OCI-LY3 (cell line): ENCODE data around the gene PDE8A.
"Not testable (repeated sequence)": the region's sequence is repeated elsewhere in the genome, so short reads cannot be mapped to it uniquely, and the experiment has no call there.

Experiments used
- H2AFZ ChIP-seq: fragments of 200-600, 300-600 bp; shearing (Covaris generic); 2 replicates; pipeline ENCODE4 v1.6.0; 2014; ENCODE audit warnings: antibody characterized with exemption, low read depth, low read length
- H3K27ac ChIP-seq: fragments of 200-600, 300-600 bp; sonication (generic); 2 replicates; pipeline ENCODE4 v1.5.1; 2014; ENCODE audit warnings: mild to moderate bottlenecking, low read length, moderate library complexity, mixed read lengths
- H3K27me3 ChIP-seq: fragments of 200-600, 300-600 bp; sonication (generic); 2 replicates; pipeline ENCODE4 v1.6.1; 2014; ENCODE audit warnings: low read depth, low read length, mixed read lengths
- H3K36me3 ChIP-seq: fragments of 200-600, 300-600 bp; sonication (generic); replicated peaks from 2 replicates; pipeline ENCODE3; 2014; ENCODE audit warnings: low read depth, low read length, mixed read lengths
- H3K4me1 ChIP-seq: fragments of 300-600, 200-600 bp; sonication (generic); 2 replicates; pipeline ENCODE4 v1.6.1; 2014; ENCODE audit warnings: low read length, mixed read lengths
- H3K4me2 ChIP-seq: fragments of 200-600, 300-600 bp; sonication (generic); 2 replicates; pipeline ENCODE4 v1.6.1; 2014; ENCODE audit warnings: low read length, mixed read lengths
- H3K4me3 ChIP-seq: fragments of 300-600, 200-600 bp; sonication (generic); 2 replicates; pipeline ENCODE4 v1.5.1; 2014; ENCODE audit warnings: antibody characterized with exemption, mild to moderate bottlenecking, low read length, moderate library complexity
- H3K79me2 ChIP-seq: fragments of 300-600, 200-600 bp; shearing (Covaris generic); 2 replicates; pipeline ENCODE4 v1.6.1; 2014; ENCODE audit warnings: mild to moderate bottlenecking, low read length, mixed read lengths
- H3K9ac ChIP-seq: fragments of 300-600, 200-600 bp; shearing (Covaris generic); 2 replicates; pipeline ENCODE4 v1.6.0; 2014; ENCODE audit warnings: mild to moderate bottlenecking, low read length, moderate library complexity
- H3K9me3 ChIP-seq: fragments of 200-600, 300-600 bp; shearing (Covaris generic); 2 replicates; pipeline ENCODE4 v1.6.1; 2014; ENCODE audit warnings: low read length, mixed read lengths; ENCODE audit not compliant: insufficient read depth
- H4K20me1 ChIP-seq: fragments of 200-600, 300-600 bp; sonication (generic); 2 replicates; pipeline ENCODE4 v1.6.1; 2016; ENCODE audit warnings: low read length, mixed read lengths; ENCODE audit not compliant: insufficient read depth
- EZH2phosphoT487 ChIP-seq: fragments of 200-600 bp; shearing (Covaris generic); IDR thresholded peaks from 2 replicates; pipeline ENCODE4 v1.6.1; 2018; ENCODE audit warnings: antibody characterized with exemption, mixed run types, low read depth
- TF ChIP-seq, protein P1 (sequence below): fragments of 200-600, 300-600 bp; sonication (generic); IDR thresholded peaks from 2 replicates; pipeline ENCODE4 v1.5.1; 2014; ENCODE audit warnings: antibody characterized with exemption, low read length, low read depth

The PDE8A gene

DNA sequence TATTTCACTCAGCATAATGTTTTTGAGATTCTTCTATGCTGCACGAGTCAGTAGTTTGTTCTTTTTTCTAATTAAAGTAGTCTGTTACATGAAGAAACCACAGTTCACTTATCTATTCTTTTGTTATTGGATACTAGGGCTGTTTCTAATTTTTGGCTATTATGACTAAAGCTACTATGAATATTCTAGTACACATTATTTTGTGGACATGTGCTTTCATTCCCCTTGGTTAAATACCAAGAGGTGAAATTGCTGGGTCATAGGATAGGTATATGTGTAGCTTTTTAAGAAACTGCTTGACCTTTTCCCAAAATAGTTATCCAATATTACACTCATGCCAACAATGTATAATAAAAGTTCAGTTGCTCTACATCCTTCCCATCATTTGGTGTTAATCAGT, 8.9 kb downstream of the PDE8A start:
- H3K9ac ChIP-seq = no peak overlapping the region; the same call in 1 of the 2 replicates
- H3K27me3 ChIP-seq = no peaks in the 10 kb centered on the region
- no peak overlapping the region for H2AFZ ChIP-seq
- peaks cover 53% of the 10 kb centered on the region for H4K20me1 ChIP-seq
- no peaks in the 10 kb centered on the region for H3K9me3 ChIP-seq
- H3K36me3 ChIP-seq = no peaks in the 10 kb centered on the region
- no peak overlapping the region for H3K27ac ChIP-seq
- no peak for TF ChIP-seq EZH2phosphoT487
- TF ChIP-seq, protein P1, sequence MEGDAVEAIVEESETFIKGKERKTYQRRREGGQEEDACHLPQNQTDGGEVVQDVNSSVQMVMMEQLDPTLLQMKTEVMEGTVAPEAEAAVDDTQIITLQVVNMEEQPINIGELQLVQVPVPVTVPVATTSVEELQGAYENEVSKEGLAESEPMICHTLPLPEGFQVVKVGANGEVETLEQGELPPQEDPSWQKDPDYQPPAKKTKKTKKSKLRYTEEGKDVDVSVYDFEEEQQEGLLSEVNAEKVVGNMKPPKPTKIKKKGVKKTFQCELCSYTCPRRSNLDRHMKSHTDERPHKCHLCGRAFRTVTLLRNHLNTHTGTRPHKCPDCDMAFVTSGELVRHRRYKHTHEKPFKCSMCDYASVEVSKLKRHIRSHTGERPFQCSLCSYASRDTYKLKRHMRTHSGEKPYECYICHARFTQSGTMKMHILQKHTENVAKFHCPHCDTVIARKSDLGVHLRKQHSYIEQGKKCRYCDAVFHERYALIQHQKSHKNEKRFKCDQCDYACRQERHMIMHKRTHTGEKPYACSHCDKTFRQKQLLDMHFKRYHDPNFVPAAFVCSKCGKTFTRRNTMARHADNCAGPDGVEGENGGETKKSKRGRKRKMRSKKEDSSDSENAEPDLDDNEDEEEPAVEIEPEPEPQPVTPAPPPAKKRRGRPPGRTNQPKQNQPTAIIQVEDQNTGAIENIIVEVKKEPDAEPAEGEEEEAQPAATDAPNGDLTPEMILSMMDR = no peak
- peaks cover 84% of the 10 kb centered on the region for H3K79me2 ChIP-seq
- H3K4me1 ChIP-seq = peaks cover 43% of the 10 kb centered on the region
- H3K4me2 ChIP-seq = peak overlapping the region; percentile 60; the same call in 1 of the 2 replicates
- H3K4me3 ChIP-seq = no peak overlapping the region

GRCh38 chr15:84991014-84991712, 9.5 kb downstream of the PDE8A start:
- H3K79me2 ChIP-seq = peaks cover 81% of the 10 kb centered on the region
- peak overlapping the region; percentile 60 for H3K4me2 ChIP-seq

GRCh38 chr15:84992157-84992944, 10.7 kb downstream of the PDE8A start:
- H2AFZ ChIP-seq = no peak overlapping the region
- no peaks in the 10 kb centered on the region for H3K27me3 ChIP-seq
- H3K9ac ChIP-seq = no peak overlapping the region
- H3K4me2 ChIP-seq = no peak overlapping the region
- peaks cover 45% of the 10 kb centered on the region for H4K20me1 ChIP-seq
- peaks cover 71% of the 10 kb centered on the region for H3K79me2 ChIP-seq
- no peaks in the 10 kb centered on the region for H3K9me3 ChIP-seq
- no peak overlapping the region for H3K27ac ChIP-seq
- H3K36me3 ChIP-seq = no peaks in the 10 kb centered on the region
- H3K4me1 ChIP-seq = peaks cover 39% of the 10 kb centered on the region
- no peak overlapping the region for H3K4me3 ChIP-seq
- TF ChIP-seq, protein P1 = no peak
- no peak for TF ChIP-seq EZH2phosphoT487

More at GRCh38 chr15:84991014-84991712, 9.5 kb downstream of the PDE8A start:
- peaks cover 43% of the 10 kb centered on the region for H3K4me1 ChIP-seq
- no peaks in the 10 kb centered on the region for H3K27me3 ChIP-seq
- H4K20me1 ChIP-seq = peaks cover 49% of the 10 kb centered on the region
- H3K9ac ChIP-seq = no peak overlapping the region
- no peaks in the 10 kb centered on the region for H3K36me3 ChIP-seq
- no peak overlapping the region for H2AFZ ChIP-seq
- H3K27ac ChIP-seq = no peak overlapping the region
- TF ChIP-seq, protein P1 = no peak
- TF ChIP-seq EZH2phosphoT487 = no peak
- H3K4me3 ChIP-seq = peak overlapping the region; percentile 23; the same call in 1 of the 2 replicates
- no peaks in the 10 kb centered on the region for H3K9me3 ChIP-seq

GRCh38 chr15:84996055-84996454, 14.4 kb downstream of the PDE8A start:
- Histone ChIP-seq H3K27ac (no peak overlapping the region), H3K4me2 (no peak overlapping the region), H3K9ac (no peak overlapping the region), H3K27me3 (no peaks in the 10 kb centered on the region), H3K36me3 (no peaks in the 10 kb centered on the region), H3K79me2 (peaks cover 47% of the 10 kb centered on the region), H3K9me3 (no peaks in the 10 kb centered on the region), H2AFZ (no peak overlapping the region), H3K4me3 (no peak overlapping the region), H3K4me1 (peaks cover 7% of the 10 kb centered on the region), H4K20me1 (peaks cover 33% of the 10 kb centered on the region)
- TF ChIP-seq, protein P1 = no peak
- TF ChIP-seq EZH2phosphoT487 = no peak

- H4K20me1 ChIP-seq = peaks cover 37% of the 10 kb centered on the region
- H3K4me3 ChIP-seq = not testable (repeated sequence)
Measured at GRCh38 chr15:84996714-84997113, 15.1 kb downstream of the PDE8A start.

DNA sequence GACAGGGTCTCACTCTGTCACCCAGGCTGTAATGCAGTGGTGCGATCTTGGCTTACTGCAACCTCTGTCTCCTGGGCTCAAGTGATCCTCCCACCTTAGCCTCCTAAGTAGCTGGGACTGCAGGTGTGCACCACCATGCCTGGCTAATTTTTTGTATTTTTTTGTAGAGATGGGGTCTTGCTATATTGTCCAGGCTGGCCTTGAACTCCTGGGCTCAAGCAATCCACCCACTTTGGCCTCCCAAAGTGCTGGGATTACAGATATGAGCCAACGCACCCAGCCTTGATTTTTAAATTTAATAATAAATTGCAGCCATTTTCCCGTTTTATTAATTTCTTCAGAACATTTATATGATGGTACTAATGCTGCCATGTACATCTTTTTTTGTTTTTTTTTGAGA, 15.6 kb downstream of the PDE8A start:
- not testable (repeated sequence) for H2AFZ ChIP-seq, H3K4me1 ChIP-seq, H3K4me2 ChIP-seq, H3K27me3 ChIP-seq, H3K9me3 ChIP-seq, H3K9ac ChIP-seq, H3K27ac ChIP-seq, H3K36me3 ChIP-seq, H3K4me3 ChIP-seq
- H3K79me2 ChIP-seq = peaks cover 45% of the 10 kb centered on the region
- peaks cover 39% of the 10 kb centered on the region for H4K20me1 ChIP-seq

More at GRCh38 chr15:84996714-84997113, 15.1 kb downstream of the PDE8A start:
- H3K36me3 ChIP-seq, H3K27me3 ChIP-seq, H3K4me2 ChIP-seq, H3K4me1 ChIP-seq, H3K9me3 ChIP-seq, H3K9ac ChIP-seq, H3K27ac ChIP-seq, H2AFZ ChIP-seq: not testable (repeated sequence)
- peaks cover 45% of the 10 kb centered on the region for H3K79me2 ChIP-seq
